Inferior parietal cortex (tissue), 1 donor: ENCODE data around the gene SLC31A2.
A peak's percentile ranks its signal among the peaks of the same experiment; 100 is the strongest.

Experiments used
- DNase-seq: peaks from one replicate; pipeline ENCODE4 v3.0.0-alpha.2; 2016; ENCODE audit errors: extremely low spot score

SLC31A2 gene

GRCh38 chr9:113151696-113152630 is 1.2 kb downstream of the SLC31A2 start:
- no peak for DNase-seq

GRCh38 chr9:113152699-113153098 is 1.9 kb downstream of the SLC31A2 start:
- no peak for DNase-seq

GRCh38 chr9:113153599-113153998 is 2.8 kb downstream of the SLC31A2 start:
- DNase-seq: no peak

GRCh38 chr9:113154471-113154870 is 3.7 kb downstream of the SLC31A2 start:
- no peak for DNase-seq

GRCh38 chr9:113154946-113155345 is 4.1 kb downstream of the SLC31A2 start:
- no peak for DNase-seq

- DNase-seq: no peak
These were observed 5.2 kb downstream of the SLC31A2 start for GRCh38 chr9:113155911-113156588.

- DNase-seq: no peak
These were observed 6.1 kb downstream of the SLC31A2 start for GRCh38 chr9:113156880-113157279.

- DNase-seq: no peak
These were observed 7.6 kb downstream of the SLC31A2 start for GRCh38 chr9:113158446-113158845.

GRCh38 chr9:113160571-113160970 is 9.8 kb downstream of the SLC31A2 start:
- DNase-seq: no peak

- DNase-seq: no peak
These were observed 12.2 kb downstream of the SLC31A2 start for GRCh38 chr9:113163001-113163400.

- peak; percentile 70 for DNase-seq
These were observed 13.9 kb downstream of the SLC31A2 start for GRCh38 chr9:113164536-113165300.

- DNase-seq: no peak
These were observed 15.2 kb downstream of the SLC31A2 start for GRCh38 chr9:113166039-113166438.

- no peak for DNase-seq
These were observed 18.0 kb downstream of the SLC31A2 start for GRCh38 chr9:113168809-113169208.

- DNase-seq: no peak
These were observed 22.5 kb downstream of the SLC31A2 start for GRCh38 chr9:113173341-113173740.

GRCh38 chr9:113176803-113177202 is 26.0 kb downstream of the SLC31A2 start:
- no peak for DNase-seq

GRCh38 chr9:113177251-113177650 is 26.4 kb downstream of the SLC31A2 start:
- DNase-seq: no peak

- DNase-seq: no peak
These were observed 27.3 kb downstream of the SLC31A2 start for GRCh38 chr9:113178087-113178486.

GRCh38 chr9:113179839-113180238 is 29.0 kb downstream of the SLC31A2 start:
- DNase-seq: no peak

- no peak for DNase-seq
These were observed 30.4 kb downstream of the SLC31A2 start for GRCh38 chr9:113181165-113181564.

- DNase-seq: no peak
These were observed 33.2 kb downstream of the SLC31A2 start for GRCh38 chr9:113183956-113184488.

- no peak for DNase-seq
These were observed 33.7 kb downstream of the SLC31A2 start for GRCh38 chr9:113184539-113184938.

GRCh38 chr9:113185271-113185670 is 34.5 kb downstream of the SLC31A2 start:
- no peak for DNase-seq
